H4 (cell line): ENCODE results near the gene CYB5RL. TPM values are rescaled to one million over a fixed set of nuclear protein-coding genes. Genes with fewer than 3 reads are reported as not detected.
"Not testable (repeated sequence)": the region's sequence is repeated elsewhere in the genome, so short reads cannot be mapped to it uniquely, and the experiment has no call there.

Experiments used
- DNase-seq: peaks from one replicate; pipeline ENCODE4 v3.0.0-alpha.2; 2015; ENCODE audit warnings: low spot score
- total RNA-seq: library from RNA; depleted of rRNA; stranded (reverse); fragments of >200 nt; shearing (Covaris generic); gene quantifications from 2 replicates; pipeline ENCODE4 v1.2.3, GENCODE V29; 2014; rRNA removed

Gene CYB5RL, protein sequence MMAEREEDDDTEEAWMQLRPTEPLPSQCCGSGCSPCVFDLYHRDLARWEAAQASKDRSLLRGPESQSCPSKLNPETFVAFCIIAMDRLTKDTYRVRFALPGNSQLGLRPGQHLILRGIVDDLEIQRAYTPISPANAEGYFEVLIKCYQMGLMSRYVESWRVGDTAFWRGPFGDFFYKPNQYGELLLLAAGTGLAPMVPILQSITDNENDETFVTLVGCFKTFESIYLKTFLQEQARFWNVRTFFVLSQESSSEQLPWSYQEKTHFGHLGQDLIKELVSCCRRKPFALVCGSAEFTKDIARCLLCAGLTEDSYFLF
- total RNA-seq, result 5.5 and 6.7 TPM in 2 replicates

DNA sequence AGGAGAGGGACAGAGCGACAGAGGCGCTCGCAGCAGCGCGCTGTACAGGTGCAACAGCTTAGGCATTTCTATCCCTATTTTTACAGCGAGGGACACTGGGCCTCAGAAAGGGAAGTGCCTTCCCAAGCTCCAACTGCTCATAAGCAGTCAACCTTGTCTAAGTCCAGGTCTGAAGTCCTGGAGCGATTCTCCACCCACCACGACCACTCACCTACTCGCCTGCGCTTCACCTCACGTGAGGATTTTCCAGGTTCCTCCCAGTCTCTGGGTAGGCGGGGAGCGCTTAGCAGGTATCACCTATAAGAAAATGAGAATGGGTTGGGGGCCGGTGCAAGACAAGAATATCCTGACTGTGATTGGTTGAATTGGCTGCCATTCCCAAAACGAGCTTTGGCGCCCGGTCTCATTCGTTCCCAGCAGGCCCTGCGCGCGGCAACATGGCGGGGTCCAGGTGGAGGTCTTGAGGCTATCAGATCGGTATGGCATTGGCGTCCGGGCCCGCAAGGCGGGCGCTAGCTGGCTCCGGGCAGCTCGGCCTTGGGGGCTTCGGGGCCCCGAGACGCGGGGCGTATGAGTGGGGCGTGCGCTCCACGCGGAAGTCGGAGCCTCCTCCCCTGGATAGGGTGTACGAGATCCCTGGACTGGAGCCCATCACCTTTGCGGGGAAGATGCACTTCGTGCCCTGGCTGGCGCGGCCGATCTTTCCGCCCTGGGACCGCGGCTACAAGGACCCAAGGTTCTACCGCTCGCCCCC, at the start of gene CYB5RL, which contains the start of gene MRPL37:
Gene CYB5RL, minus strand, starts transcription at position 266 of the 754 bp plus-strand sequence. CDS start 4,414 bp downstream, outside the sequence.
Gene MRPL37, plus strand, starts transcription at position 403 of the 754 bp plus-strand sequence. Its CDS starts 77 bp downstream, at position 480.
- DNase-seq, result peak; percentile 96

GRCh38 chr1:54248966-54249365, 49.1 kb upstream of the CYB5RL start:
- DNase-seq, result no peak

- DNase-seq, result no peak
Observed at GRCh38 chr1:54247863-54248515, 48.2 kb upstream of the CYB5RL start.

DNA sequence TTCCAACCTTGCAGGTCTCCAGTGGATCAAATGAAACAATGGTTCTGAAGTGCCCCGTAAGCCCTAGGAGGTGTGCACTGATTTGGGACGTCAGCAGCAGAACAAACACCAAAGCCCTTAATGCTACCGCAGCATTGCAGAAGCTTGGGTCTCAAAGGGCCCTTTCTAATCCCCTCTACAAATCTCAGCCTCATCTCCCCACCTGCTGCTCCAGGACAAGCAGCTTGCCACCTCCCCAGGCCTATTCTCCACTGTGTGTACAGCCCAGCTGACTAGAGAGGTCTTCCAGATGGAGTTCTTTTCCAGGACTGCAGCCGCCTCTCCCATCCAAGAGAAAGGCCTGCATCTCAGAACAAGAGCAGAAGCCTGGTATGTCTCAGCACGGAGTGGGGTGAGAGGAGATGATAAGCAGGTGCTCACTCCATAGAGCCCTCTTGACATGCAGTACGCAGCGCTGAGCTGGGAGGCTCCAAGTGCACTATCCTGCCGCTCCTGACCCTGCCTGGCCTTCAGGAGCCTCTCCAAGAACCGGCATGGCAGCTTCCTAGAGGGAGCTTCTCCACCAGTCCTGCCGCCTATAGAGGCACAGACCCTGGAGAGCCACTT, 46.4 kb upstream of the CYB5RL start:
- no peak for DNase-seq

DNA sequence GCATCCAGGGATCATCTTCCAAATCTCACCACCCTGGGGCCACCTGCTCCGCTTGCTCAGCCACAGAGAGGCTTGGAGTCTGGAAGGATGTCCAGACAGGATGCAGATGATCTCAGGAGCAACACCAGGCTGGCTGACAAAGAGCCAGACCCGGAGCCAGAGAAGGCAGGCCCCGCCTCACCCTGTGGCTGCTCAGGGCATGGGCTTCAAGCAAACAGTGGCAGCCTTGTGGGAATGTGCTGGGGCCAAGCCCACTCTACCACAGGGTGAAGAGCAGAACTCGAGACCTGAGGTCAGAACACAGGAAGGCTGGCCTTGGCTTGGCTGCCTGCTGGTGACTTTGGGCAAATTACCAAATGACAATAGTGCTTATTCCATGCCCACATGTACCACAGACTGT, 45.7 kb upstream of the CYB5RL start:
- DNase-seq, result peak; percentile 42

GRCh38 chr1:54244655-54245054, 44.8 kb upstream of the CYB5RL start:
- DNase-seq, result no peak

DNA sequence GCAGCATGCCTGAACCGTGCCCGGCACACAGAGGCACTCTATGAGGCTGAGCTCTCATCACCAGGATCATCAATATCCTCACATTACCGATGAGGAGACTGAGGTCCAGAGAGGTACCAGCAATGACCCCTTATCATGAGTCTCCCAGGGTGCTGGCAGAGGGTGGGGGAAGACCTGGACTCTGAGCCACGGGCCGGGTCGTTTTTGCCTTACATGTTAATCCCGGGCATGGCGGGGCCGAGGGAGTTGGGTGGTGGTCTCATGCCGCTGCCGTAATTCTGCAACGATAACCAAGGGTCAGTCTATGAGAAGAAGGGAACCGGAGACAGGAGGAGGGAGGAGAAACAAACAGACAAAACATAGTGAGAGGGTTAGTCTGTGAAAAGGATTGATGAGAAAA, 43.2 kb upstream of the CYB5RL start:
- DNase-seq, result no peak

GRCh38 chr1:54241364-54241763, 41.5 kb upstream of the CYB5RL start:
- DNase-seq, result no peak

DNA sequence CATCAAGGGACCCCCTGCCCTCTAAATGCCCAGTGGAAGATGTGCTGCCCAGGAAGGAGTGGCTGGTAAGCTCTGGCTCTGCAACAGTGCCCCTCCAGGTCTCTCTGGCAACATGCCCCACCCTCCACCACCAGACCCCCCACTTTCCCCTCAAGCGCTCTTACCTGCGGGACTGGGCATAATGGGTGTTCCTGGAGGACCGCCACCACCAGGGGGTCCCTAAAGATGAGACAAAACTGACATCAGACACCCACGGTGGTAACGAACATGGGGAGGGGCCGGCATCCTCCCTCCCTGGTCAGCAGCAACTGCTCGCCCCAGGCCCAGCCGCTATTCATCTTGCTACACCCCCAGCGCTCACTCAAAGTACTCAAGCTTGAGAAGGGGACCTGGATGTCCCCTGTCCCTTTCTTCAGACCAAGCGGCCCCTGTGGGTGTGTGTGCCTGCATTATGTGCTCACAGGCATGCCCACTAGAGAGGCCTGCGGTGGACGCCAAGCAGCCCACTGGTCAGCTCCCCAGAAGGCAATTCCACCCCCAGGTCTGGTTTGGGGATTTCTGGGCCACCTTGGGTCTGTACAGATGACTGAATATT, 41.0 kb upstream of the CYB5RL start:
- no peak for DNase-seq

DNA sequence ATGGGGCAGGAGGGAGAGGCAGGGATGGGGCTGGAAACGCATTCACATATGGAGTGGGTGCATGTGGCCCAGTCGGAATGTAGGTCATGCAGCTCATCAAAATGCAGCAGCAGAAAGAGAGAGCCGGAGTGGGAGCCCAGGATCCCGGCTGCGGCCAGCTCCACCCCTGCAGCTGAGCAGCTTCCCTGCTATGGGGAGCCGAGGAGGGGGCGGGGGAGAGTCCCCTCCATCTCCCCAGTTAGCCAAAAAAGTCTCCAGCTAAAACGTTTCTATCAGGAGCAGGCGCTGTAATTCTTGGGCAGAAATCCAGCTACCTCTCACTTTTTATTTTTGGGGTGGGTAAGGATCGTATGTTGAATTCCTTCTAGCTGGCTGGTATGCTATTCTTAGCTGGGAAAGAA, 39.8 kb upstream of the CYB5RL start:
- DNase-seq, result no peak

GRCh38 chr1:54239035-54239383, 39.2 kb upstream of the CYB5RL start:
- DNase-seq, result no peak

- no peak for DNase-seq
Observed at GRCh38 chr1:54238353-54239034, 38.7 kb upstream of the CYB5RL start.

GRCh38 chr1:54237586-54237985, 37.8 kb upstream of the CYB5RL start:
- no peak for DNase-seq

DNA sequence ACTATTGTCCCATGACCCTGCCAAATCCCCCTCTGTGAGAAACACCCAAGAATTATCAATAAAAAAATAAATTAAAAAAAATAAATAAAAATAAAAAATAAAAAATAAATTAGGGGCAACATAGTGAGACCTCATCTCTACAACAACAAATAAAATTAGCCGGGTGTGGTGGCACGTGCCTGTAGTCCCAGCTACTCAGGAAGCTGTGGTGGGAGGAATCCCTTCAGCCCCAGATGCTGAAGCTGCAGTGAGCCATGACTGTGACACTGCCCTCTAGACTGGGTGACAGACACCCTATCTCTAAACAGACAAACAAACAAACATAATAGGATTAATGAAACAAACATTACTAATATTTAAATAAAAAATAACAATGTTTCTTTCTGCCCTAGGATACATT, 34.5 kb upstream of the CYB5RL start:
- no peak for DNase-seq

DNA sequence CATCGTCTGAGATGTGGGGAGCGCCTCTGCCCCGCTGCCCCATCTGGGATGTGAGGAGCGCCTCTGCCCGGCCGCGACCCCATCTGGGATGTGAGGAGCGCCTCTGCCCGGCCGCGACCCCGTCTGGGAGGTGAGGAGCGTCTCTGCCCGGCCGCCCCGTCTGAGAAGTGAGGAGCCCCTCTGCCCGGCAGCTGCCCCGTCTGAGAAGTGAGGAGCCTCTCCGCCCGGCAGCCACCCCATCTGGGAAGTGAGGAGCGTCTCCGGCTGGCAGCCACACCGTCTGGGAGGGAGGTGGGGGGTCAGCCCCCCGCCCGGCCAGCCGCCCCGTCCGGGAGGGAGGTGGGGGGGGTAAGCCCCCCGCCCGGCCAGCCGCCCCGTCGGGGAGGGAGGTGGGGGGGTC, 33.4 kb upstream of the CYB5RL start:
- not testable (repeated sequence) for DNase-seq

GRCh38 chr1:54230507-54231339, 30.9 kb upstream of the CYB5RL start:
- no peak for DNase-seq

- DNase-seq, result no peak
Observed at GRCh38 chr1:54229281-54229891, 29.6 kb upstream of the CYB5RL start.

- no peak for DNase-seq
Observed at GRCh38 chr1:54228638-54229079, 28.8 kb upstream of the CYB5RL start.

GRCh38 chr1:54227891-54228310, 28.1 kb upstream of the CYB5RL start:
- no peak for DNase-seq
